Measurements from ENCODE around the gene FLYWCH2.

GRCh38 chr16:2884041-2884451, 1.0 kb downstream of the FLYWCH2 start:
- TF ChIP-seq MYC (CRISPR knock-in tag; IDR thresholded peaks at IDR 0.05; ENCODE audit: borderline replicate concordance) (no peak), ZNF331 (CRISPR knock-in tag; IDR thresholded peaks at IDR 0.05) (no peak), POLR2AphosphoS5 (IDR thresholded peaks at IDR 0.05; ENCODE audit: low read depth, low read length) (no peak), ZSCAN20 (CRISPR knock-in tag; IDR thresholded peaks at IDR 0.05; ENCODE audit: borderline replicate concordance) (no peak), E2F5 (CRISPR knock-in tag; conservative IDR thresholded peaks at IDR 0.05) (no peak), IRF2 (CRISPR knock-in tag; IDR thresholded peaks at IDR 0.05) (no peak), SMC3 (IDR thresholded peaks at IDR 0.05; ENCODE audit: low read length) (no peak), CHD2 (IDR thresholded peaks at IDR 0.05; ENCODE audit: low read depth, low read length) (no peak), GLI4 (CRISPR knock-in tag; IDR thresholded peaks at IDR 0.05; ENCODE audit: borderline replicate concordance) (no peak), ATF7 (IDR thresholded peaks at IDR 0.05) (no peak), ATF7 (CRISPR knock-in tag; IDR thresholded peaks at IDR 0.05) (no peak), EZH2 (conservative IDR thresholded peaks at IDR 0.05; ENCODE audit: low read depth, low read length) (no peak), RBM39 (IDR thresholded peaks at IDR 0.05; ENCODE audit: low read depth, low read length, poor library complexity, severe bottlenecking) (no peak)

Measured in HepG2 (cell line).